HG03575 (cell line): ENCODE data around the gene COMMD2.

Experiments used
- ATAC-seq: cut with Tn5 transposase; IDR thresholded peaks from one replicate; pipeline ENCODE4 v1.9.1; 2021; ENCODE audit not compliant: unreplicated experiment, insufficient number of reproducible peaks, low FRiP score; ENCODE audit errors: extremely low read depth

COMMD2 gene

DNA sequence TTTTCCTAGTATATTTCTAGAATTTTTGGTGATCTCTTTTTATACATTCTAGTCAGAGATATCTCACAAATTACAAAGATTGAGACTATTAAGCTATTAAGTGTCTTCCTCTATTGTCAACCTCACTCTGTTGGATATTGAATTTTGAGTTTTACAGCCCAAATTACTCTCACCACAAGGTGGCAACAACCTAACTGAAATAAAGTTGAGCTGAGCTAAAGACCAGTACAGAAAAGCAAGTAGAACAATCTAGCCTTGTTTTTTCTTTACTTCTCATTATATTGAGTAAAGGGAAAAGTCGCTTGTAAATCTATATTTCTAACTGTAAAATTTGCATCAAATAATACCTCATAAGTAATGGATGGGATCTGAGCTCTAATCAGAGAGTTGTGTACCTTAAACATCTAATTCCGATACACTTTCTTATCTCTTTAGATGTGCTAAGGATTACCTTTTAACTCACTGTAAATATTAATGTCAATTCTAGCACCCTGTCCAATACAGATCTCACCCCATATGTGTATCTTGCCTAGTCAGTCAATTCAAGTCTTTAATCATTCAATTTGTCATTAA is 13.6 kb upstream of the COMMD2 start:
- ATAC-seq, result no peak

DNA sequence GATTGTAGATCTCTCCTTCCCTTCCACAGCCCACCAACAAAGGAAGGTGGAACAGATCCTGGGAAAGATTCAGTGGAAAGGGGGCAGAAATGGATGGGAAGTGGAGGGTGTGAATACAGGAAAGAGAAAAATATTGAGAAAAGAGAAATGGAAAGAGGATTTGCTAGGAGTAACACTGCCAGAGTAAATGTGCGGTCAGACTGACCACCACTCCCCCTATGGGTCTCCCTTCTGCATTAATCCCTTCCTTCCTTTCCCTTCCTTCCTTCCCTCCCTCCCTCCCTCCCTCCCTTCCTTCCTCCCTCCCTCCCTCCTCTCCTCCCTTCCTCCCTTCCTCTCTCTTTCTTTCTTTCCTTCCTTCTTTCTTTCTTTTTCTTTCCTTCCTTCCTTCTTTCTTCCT is 12.0 kb upstream of the COMMD2 start:
- no peak for ATAC-seq

DNA sequence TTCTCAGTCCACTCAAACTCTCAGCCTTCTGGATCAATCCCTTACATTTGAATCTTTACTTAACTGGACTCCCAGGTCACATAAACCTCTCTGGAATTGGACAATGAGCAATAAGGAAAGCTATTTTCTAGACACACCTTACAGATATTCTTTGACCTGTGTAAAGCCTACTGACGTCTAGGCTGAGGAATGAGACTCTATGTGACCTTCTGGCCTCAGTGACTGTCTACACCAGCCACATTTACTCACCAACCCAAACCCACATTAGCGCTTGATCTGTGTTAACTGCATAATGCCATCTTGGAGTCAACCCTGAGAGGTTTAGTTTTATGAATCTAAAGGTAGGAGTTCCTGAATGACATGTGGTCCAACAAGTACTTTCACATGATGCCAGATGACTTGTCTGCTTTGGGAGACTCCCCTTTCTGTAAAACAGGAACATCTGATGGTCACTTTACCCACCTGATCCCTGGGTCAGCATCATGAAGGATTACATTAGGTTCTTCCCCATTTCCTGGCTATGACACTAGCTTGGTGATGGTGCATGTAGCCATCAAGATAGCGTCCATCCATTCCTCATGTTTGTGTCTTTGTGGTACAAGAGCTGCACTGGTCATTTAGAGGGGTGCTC is 11.4 kb upstream of the COMMD2 start:
- ATAC-seq, result no peak

DNA sequence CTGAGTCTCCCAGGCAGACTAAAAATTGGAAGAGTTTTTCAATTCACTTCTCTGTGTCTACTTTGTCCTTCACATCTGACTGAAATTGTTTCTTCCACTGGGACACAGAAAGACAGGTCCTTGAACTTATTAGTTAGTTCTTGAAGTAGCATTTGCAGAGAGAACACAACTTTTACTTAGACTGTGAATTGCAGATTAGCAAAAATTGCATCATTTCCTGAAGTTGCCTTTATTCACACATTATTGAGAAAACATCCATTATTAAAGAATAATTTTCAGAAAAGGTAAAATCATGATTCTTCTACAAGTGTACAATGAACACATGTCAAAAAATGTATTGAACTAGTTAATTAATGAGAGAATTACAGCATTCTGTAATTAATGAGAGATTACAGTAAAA is 1.4 kb upstream of the COMMD2 start:
- ATAC-seq, result no peak

DNA sequence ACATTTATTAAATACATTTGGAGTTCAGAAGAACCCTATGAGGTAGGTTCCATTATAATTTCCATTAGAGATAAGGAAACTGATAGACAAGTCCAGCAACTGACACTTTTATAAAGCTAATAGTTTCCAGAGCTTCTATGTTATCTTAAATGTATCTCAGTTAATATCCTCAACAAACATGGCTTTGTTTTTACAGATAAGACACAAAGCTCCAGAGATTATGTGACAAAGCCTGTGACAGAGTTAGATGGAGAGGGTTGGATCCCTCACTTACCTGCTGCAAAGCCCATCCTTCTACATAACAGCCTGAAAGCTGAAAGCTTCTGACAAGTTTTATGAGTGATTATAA is 473 bp upstream of the COMMD2 start:
- ATAC-seq, result no peak

DNA sequence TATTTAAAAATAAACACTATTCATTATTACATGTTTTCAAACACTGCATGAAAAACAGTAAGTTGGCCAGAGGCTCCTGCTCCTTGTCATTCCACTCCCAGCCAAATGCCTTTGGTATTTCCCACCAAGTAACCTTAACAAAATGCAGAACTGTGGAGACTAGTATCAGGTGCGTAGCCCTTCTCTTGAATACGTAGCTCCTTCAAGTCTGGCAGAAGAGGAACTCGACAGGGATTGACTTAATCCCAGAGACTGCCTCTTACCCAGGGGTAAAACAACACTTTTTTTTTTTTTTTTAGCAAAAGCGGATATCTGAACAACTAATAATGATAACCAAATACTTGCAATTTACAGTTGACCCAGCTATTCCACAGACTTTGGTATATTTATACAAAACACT is 738 bp downstream of the COMMD2 start:
- no peak for ATAC-seq

DNA sequence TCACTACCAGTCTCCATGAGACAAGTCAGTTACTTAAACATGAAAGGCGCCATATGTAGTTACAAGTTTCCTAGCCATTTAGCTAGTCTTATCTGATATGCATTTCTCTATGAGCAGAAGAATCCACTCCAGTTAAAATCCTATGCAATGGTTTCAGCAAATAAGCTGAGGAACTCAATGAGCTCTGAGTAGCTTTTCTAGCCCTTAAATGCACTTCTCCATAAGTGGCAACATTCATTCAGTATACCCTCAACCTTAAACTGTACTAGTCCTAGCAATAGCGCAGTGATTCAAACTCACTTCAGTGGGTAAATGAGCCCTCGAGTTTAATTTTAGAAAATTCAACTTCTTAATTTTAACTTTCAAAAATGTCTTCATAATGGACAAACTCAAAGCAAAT is 7.7 kb downstream of the COMMD2 start:
- ATAC-seq, result no peak

DNA sequence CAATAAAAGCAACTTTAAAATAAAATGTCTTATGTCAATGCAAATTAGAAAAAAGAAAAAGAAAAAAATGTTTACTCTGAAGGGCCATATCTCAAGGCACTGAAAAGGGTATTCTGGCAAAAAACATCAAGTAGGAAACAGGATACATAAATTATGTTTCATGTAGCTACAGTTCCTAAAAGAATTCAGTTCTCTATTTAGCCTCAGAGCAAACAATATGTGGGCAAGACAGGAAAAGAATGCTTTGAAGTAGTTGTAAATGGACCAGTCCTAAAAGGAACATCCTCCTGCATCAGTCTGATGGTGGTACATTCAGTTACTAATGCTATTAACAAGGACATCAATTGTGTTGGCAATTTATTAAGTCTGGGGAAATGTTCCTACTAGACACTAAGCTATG is 8.1 kb downstream of the COMMD2 start:
- ATAC-seq, result no peak

DNA sequence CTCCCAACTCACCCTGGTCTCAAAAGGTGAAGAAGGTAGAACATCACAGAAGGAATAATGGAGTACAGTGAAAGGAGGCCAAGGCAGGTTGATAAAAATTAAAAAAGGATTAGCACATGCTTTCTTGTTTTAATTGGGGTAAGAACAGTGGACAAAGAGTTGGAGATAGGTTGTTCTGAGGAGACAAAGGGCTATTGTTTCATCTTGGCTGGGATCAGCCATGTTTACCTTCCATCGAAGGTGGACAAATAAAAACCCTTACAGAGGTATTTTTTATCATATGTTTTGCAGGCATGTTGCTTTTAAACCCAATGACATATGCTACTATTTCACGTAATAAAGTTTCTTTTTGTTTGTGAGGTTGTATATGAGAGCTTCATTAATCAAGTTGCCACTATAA is 12.9 kb downstream of the COMMD2 start:
- no peak for ATAC-seq

DNA sequence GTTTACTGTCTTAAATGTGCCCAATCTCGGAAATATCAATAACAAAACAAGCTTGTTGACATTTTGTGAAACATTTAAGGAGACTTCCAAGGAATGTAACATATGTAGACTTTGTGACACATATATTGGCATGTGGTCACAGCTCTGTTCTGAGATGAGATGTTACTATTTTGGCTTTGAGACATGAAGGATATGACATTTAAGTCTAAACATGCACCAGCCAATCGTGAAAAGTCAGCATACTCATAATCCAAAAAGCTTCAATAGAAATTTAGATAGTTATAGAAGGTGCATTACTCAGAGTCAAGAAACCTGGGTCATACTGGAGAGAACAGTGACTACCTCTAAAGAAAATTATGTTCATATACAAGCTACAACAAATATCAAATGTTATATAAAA is 13.4 kb downstream of the COMMD2 start:
- ATAC-seq, result no peak

DNA sequence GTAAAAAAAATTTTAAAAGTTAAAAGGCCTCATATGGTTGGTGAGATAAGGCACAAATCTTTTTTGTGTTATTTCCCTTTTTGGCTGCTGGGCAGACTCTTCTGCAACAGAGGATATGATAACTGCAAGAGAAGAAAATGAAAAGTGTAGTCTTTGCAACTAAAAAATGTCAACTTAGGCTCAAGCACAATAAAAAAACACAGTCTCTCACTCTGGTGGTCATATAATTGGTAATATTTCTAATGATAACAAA is 15.4 kb downstream of the COMMD2 start:
- no peak for ATAC-seq

DNA sequence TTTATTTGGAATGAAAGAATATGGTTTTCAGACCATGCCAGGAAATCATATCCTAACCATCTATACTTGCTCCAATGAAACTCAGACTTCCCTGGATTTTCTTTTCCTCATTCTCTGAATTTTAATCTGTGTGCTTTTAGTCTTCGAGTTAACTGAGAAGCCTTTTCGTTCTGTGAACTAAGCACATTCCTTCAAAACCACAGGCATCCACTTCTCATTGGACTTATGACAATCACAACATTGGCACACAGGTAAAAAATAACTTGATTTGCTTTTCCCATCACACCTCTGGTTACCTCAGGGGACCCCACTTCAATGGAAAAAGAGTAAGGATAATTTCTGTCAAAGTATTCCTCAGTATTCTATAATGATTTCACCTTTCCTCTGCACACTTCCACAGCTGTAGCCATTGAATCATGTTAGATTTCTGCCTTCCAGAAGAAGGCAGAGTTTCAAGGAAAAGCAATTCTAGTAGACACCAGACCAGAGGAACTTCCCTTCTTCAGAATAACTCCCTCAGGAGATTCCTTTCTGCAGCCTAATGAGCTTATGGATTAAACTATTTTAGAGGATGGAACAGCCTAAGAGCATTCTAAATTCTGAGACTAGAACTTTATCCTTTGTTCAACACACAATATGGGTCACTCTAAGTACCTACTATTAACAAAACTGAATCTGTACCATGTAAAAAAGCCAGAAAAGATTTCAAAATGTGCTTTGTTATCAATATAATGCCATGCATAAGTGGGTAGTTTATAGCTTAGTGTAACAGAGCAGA is 15.9 kb downstream of the COMMD2 start:
- ATAC-seq, result no peak

DNA sequence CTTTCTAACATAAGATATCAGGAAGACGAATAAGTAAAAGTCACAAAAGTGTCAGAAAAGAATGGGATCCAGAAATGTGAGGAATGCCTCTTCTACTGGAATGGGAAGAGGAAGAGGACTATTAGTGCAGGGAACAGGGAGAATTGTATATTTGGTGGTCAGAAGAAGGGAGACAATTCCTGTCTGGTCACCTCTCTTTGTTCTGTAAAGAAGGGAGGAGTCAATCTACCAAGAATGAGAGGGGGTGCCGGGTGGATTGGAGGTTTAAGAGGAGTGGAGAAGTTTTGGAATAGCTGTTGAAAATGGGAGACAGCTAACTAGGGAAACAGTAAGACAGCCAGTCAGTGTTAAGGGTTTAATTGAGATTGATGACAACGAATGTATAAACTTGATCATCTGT is 20.1 kb downstream of the COMMD2 start:
- ATAC-seq, result no peak

DNA sequence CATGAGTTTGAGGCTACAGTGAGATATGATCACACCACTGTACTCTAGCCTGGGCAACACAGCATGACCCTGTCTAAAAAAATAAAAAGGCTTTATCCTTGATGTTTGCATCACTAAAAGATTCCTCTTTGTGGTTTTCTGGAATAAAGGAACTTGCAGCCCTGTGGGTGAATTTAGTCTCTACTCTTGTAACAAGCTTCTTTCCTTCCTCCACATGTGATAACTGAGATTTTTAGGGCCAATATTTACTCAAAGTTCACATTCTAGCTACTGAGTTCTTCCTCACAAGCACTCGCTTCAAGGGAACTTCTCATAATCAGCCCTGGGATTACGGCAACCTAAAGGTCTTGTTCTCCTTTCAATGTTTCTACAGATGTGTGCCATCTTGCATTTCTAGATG is 24.6 kb downstream of the COMMD2 start:
- no peak for ATAC-seq

DNA sequence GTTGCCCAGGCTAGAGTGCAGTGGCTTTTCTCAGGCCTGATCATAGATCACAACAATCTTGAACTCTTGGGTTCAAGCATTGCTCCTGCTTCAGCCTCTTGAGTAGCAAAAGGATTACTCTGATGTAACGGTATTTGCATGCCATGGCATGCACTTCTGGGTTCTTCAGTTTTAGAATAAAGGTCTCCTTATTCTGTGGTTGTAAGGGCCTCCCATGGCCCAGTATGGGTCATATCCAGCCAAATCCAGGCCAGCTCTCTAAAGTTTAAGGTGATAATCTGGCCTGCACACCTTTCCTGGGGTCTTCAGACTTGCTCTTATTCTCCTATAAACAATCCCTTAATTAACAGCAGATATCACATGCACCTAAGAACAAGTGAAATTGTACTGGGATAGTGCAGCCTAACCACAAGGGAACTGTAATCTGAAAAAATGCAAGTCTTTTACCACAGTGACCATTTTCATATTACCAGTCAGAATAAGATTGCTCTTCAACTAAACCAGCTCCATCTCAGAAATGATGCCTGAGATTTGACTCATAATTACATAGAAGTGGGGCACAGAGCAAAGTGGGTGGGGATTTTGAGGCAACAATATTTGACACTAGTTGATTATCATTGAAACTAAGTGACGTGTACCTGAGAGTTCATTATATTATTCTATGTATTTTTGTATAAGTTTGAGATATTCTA is 25.4 kb downstream of the COMMD2 start:
- ATAC-seq, result no peak

DNA sequence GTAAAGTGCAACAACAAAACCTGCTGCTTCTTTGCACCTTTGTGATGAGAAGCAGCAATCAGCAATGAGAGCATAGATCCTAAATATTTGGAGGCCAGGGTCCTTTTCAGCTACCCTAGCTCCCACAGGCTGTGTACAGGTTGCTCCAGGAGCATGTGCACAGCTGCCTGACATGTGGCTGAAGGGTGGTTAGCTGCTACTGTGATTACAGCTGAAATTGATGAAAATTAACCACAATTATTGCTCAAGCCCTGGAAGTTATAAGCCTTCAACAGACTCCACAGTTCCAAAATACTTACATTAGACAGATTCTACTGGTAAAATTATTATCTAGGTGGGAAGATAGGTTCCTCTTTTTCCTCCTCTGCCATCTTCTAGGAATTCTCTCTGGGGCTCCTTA is 28.5 kb downstream of the COMMD2 start:
- ATAC-seq, result no peak

DNA sequence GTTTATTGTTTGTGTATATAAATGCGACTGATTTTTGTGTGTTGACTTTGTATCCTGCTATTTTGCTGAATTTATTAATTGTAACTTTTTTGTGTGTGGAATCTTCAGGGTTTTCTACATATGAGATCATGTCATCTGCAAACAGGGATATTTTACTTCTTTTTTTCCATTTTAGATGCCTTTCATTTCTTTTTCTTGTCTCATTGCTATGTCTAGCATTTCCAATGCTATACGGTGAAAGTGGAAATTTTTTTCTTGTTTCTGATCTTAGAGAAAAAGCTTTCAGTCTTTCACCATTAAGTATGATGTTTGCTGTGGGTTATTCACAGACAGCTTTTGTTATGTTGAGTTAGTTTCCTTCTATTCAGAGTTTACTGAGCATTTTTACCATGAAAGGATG is 31.4 kb downstream of the COMMD2 start:
- ATAC-seq, result no peak

DNA sequence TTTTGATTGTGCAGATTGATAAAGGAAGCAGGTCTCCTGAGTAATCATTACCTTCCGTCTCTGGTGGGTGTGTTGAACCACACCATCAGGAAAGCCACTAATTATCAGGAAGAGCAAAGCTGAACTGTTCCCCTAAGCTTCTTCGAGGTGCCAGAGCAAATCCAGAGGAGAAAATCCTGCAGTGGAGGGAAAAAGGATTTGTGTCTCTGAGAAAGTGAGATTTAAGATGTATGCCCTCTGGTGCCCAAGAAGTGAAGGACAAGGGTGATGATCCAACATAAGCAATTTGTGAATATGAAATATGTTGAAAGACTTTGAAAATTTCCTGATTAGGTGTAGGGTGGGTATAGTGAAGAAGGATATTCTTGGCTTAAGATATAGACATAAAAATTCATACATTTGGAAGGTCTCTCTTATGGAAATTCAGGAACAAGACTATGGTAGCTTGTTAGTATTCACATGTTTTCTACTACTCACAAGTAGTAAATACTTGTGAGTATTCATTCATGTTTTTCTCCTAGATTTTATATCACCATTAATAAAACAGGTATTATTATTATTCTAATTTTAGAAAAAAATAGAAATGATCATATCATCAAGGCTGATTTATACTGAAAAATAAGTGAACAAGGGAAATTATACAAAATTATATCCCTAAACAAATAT is 34.8 kb downstream of the COMMD2 start:
- ATAC-seq, result no peak

DNA sequence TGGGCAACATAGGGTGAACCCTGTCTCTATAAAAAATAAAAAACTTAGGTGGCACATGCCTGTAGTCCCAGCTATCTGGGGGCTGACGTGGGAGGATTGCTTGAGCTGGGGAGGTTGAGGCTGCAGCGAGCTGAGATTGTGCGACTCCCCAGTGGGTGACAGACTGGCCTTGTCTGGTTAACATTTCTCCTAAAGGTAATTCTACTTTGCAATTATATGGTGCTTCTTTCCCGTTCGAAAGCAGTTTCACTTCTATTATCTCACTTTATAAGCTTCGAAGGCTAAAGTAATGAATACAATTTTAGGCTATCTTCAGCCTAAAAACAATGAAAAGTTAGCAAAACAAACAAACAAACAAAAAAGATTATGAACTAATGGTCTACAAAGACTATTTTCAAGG is 35.3 kb downstream of the COMMD2 start:
- no peak for ATAC-seq

DNA sequence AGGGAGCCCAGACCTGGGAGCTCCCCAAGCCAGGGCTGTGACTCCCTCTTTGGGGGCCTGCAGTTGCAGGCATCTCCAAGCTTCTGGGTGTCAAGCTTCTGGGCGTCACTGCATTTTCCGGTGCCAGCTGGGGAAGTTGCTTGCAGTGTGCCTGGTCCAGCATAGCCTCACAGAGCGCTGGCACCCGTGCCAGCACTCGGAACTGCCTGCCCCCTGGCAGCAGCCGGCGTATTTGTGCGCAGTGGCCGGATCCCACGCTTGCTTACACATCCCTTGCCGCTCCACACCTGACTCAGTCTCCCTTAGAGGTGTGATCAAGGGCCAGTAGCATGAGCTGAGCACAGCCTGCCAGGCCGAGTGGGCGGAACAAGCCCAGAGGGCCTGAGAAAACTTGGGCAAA is 37.0 kb downstream of the COMMD2 start:
- ATAC-seq, result no peak
